ENCODE data around the gene COL7A1.

- TF ChIP-seq CTCF (conservative IDR thresholded peaks at IDR 0.05 in 1 of 2, IDR thresholded peaks at IDR 0.05 in 1 of 2; ENCODE audit: extremely low read depth in 1 of 2, insufficient read depth in 1 of 2, low read depth in 1 of 2, low read length in 2 of 2) (no peak), EZH2 (IDR thresholded peaks at IDR 0.05; ENCODE audit: borderline replicate concordance, low read length) (no peak)
Observed at GRCh38 chr3:48556796-48557626, 38.1 kb downstream of the COL7A1 start, which contains the start of gene PFKFB4.

Data from mammary epithelial cell (primary cell).